CD8-positive, alpha-beta memory T cell (primary cell): Measurements from ENCODE around the gene MRO. TPM values are rescaled to one million over a fixed set of nuclear protein-coding genes. Genes with fewer than 3 reads are reported as not detected.
"Not testable (repeated sequence)": the region's sequence is repeated elsewhere in the genome, so short reads cannot be mapped to it uniquely, and the experiment has no call there.

Experiments
- CTCF ChIA-PET: fragments of 350-600 bp; sonication (Branson Sonifier 250); formaldehyde crosslinking; loops from one replicate; lab custom pipeline; 2021; ENCODE audit warnings: antibody characterized with exemption; lab: Charles Lee
- POLR2A ChIA-PET: fragments of 350-600 bp; sonication (Branson Sonifier 250); formaldehyde crosslinking; loops from one replicate; lab custom pipeline; 2021; ENCODE audit warnings: antibody characterized with exemption; lab: Charles Lee
- DNase-seq, 5 donors: peaks; one replicate each; pipeline versions ENCODE4 v3.0.0 to v3.0.0-alpha.2; 2020 to 2022; ENCODE audit warnings: mixed read lengths in 1 of 5
- H3K27ac ChIP-seq: one replicate; pipeline ENCODE4 v1.7.0; 2013; ENCODE audit warnings: low read depth, mild to moderate bottlenecking, low read length, moderate library complexity
- H3K27me3 ChIP-seq: 2 replicates; pipeline ENCODE4 v1.7.0; 2013; ENCODE audit warnings: low read length, mild to moderate bottlenecking; ENCODE audit not compliant: insufficient read depth, poor library complexity, severe bottlenecking
- H3K36me3 ChIP-seq: 2 replicates; pipeline ENCODE4 v1.7.0; 2013; ENCODE audit warnings: mild to moderate bottlenecking, low read length, moderate library complexity; ENCODE audit not compliant: insufficient read depth
- H3K4me1 ChIP-seq: 2 replicates; pipeline ENCODE4 v1.7.0; 2013; ENCODE audit warnings: mild to moderate bottlenecking, low read length, moderate library complexity; ENCODE audit not compliant: insufficient read depth
- H3K4me3 ChIP-seq: 2 replicates; pipeline ENCODE4 v1.7.0; 2013; ENCODE audit warnings: mild to moderate bottlenecking, low read length
- H3K9me3 ChIP-seq: 2 replicates; pipeline ENCODE4 v1.7.0; 2013; ENCODE audit warnings: mild to moderate bottlenecking, low read length
- H3K27ac Mint-ChIP-seq, 8 donors: one replicate each; pipeline ENCODE4 v1.8.0; 2020 to 2021; ENCODE audit warnings: mixed read lengths in 8 of 8, mild to moderate bottlenecking in 6 of 8, inconsistent platforms in 3 of 8, moderate library complexity in 3 of 8
- H3K27me3 Mint-ChIP-seq, 2 donors: one replicate each; pipeline ENCODE4 v1.8.0; 2020 to 2021; ENCODE audit warnings: mixed read lengths in 2 of 2, mild to moderate bottlenecking in 1 of 2, moderate library complexity in 1 of 2
- H3K36me3 Mint-ChIP-seq, 3 donors: one replicate each; pipeline ENCODE4 v1.8.0; 2020 to 2021; ENCODE audit warnings: mixed read lengths in 3 of 3, inconsistent platforms in 1 of 3, mild to moderate bottlenecking in 1 of 3
- H3K4me1 Mint-ChIP-seq, 3 donors: one replicate each; pipeline ENCODE4 v1.8.0; 2020 to 2021; ENCODE audit warnings: mixed read lengths in 3 of 3, inconsistent platforms in 1 of 3, mild to moderate bottlenecking in 1 of 3
- H3K4me3 Mint-ChIP-seq, 7 donors: one replicate each; pipeline ENCODE4 v1.8.0; 2020 to 2021; ENCODE audit warnings: mixed read lengths in 7 of 7, mild to moderate bottlenecking in 6 of 7, moderate library complexity in 4 of 7, inconsistent platforms in 2 of 7
- H3K9me3 Mint-ChIP-seq, 5 donors: one replicate each; pipeline ENCODE4 v1.8.0; 2020 to 2022; ENCODE audit warnings: mixed read lengths in 5 of 5, mild to moderate bottlenecking in 3 of 5, moderate library complexity in 2 of 5, inconsistent platforms in 1 of 5
- polyA plus RNA-seq: library from polyadenylated mRNA; unstranded; fragments of 300-500 nt; fragmentation: Illumina TruSeq; gene quantifications from one replicate; pipeline ENCODE4 v1.2.3, GENCODE V29; 2021
- total RNA-seq, 2 experiments: library from RNA; stranded (reverse); gene quantifications; one replicate each; pipeline ENCODE4 v1.2.3, GENCODE V29; 2021

The MRO gene
- total and polyA plus RNA-seq, 3 experiments from 2014 or later = 0.18 TPM; not detected in 2

- Mint-ChIP-seq H3K9me3 (peaks cover 0 to 3% (median 0%) of the 10 kb centered on the region in 5 donors), H3K36me3 (no peaks in the 10 kb centered on the region), H3K27ac (no peak overlapping the region), H3K27me3 (peaks cover 10 to 11% of the 10 kb centered on the region in 2 donors), H3K4me1 (no peaks in the 10 kb centered on the region), H3K4me3 (no peak overlapping the region)
- H3K4me1 ChIP-seq = no peaks in the 10 kb centered on the region
- H3K27ac ChIP-seq = no peak overlapping the region
- ChIA-PET CTCF (no interaction called here), POLR2A (no interaction called here)
- H3K27me3 ChIP-seq = no peaks in the 10 kb centered on the region
- no peaks in the 10 kb centered on the region for H3K36me3 ChIP-seq
- no peak for DNase-seq
- H3K4me3 ChIP-seq = no peak overlapping the region
- no peaks in the 10 kb centered on the region for H3K9me3 ChIP-seq
Measured at GRCh38 chr18:50786864-50787263, 33.0 kb downstream of the MRO start.

GRCh38 chr18:50783553-50783952, 36.3 kb downstream of the MRO start:
- Mint-ChIP-seq H3K27me3 (peaks cover 7 to 11% of the 10 kb centered on the region in 2 donors), H3K9me3 (peaks cover 0 to 3% (median 0%) of the 10 kb centered on the region in 5 donors), H3K36me3 (no peaks in the 10 kb centered on the region), H3K4me3 (no peak overlapping the region), H3K27ac (no peak overlapping the region), H3K4me1 (no peaks in the 10 kb centered on the region)
- Histone ChIP-seq H3K4me1 (no peaks in the 10 kb centered on the region), H3K9me3 (no peaks in the 10 kb centered on the region), H3K27me3 (no peaks in the 10 kb centered on the region), H3K27ac (no peak overlapping the region), H3K4me3 (no peak overlapping the region), H3K36me3 (no peaks in the 10 kb centered on the region)
- CTCF ChIA-PET = no interaction called here
- POLR2A ChIA-PET = no interaction called here
- DNase-seq = no peak

- H3K4me3 Mint-ChIP-seq, H3K4me1 ChIP-seq, H3K27ac Mint-ChIP-seq, H3K9me3 ChIP-seq, CTCF ChIA-PET, H3K27ac ChIP-seq, POLR2A ChIA-PET, H3K36me3 ChIP-seq, H3K4me1 Mint-ChIP-seq, H3K27me3 ChIP-seq, H3K36me3 Mint-ChIP-seq, H3K9me3 Mint-ChIP-seq, H3K4me3 ChIP-seq, DNase-seq: not testable (repeated sequence)
- H3K27me3 Mint-ChIP-seq = peaks cover 8 to 11% of the 10 kb centered on the region in 2 donors
Measured at GRCh38 chr18:50779021-50779420, 40.8 kb downstream of the MRO start.

GRCh38 chr18:50776383-50776782, 43.4 kb downstream of the MRO start:
- no peak overlapping the region for H3K4me3 ChIP-seq
- H3K4me1 Mint-ChIP-seq = no peaks in the 10 kb centered on the region
- no peak overlapping the region for H3K27ac ChIP-seq
- DNase-seq = no peak
- no peaks in the 10 kb centered on the region for H3K36me3 ChIP-seq
- H3K36me3 Mint-ChIP-seq = peaks cover 0 to 3% (median 0%) of the 10 kb centered on the region in 3 donors
- ChIA-PET POLR2A (no interaction called here), CTCF (no interaction called here)
- no peak overlapping the region for H3K27ac Mint-ChIP-seq
- H3K9me3 Mint-ChIP-seq = peaks cover 0 to 2% (median 0%) of the 10 kb centered on the region in 5 donors
- no peaks in the 10 kb centered on the region for H3K9me3 ChIP-seq
- peaks cover 5 to 19% of the 10 kb centered on the region in 2 donors for H3K27me3 Mint-ChIP-seq
- H3K4me3 Mint-ChIP-seq = no peak overlapping the region
- no peaks in the 10 kb centered on the region for H3K27me3 ChIP-seq
- H3K4me1 ChIP-seq = no peaks in the 10 kb centered on the region

GRCh38 chr18:50775726-50776125, 44.1 kb downstream of the MRO start:
- Histone ChIP-seq H3K4me1 (no peaks in the 10 kb centered on the region), H3K4me3 (no peak overlapping the region), H3K9me3 (no peaks in the 10 kb centered on the region), H3K27ac (no peak overlapping the region), H3K27me3 (no peaks in the 10 kb centered on the region), H3K36me3 (no peaks in the 10 kb centered on the region)
- DNase-seq = no peak
- CTCF ChIA-PET = no interaction called here
- Mint-ChIP-seq H3K36me3 (peaks cover 0 to 3% (median 0%) of the 10 kb centered on the region in 3 donors), H3K9me3 (peaks cover 0 to 3% (median 0%) of the 10 kb centered on the region in 5 donors), H3K4me1 (no peaks in the 10 kb centered on the region), H3K4me3 (no peak overlapping the region), H3K27me3 (peaks cover 5 to 15% of the 10 kb centered on the region in 2 donors), H3K27ac (no peak overlapping the region)
- POLR2A ChIA-PET = no interaction called here

GRCh38 chr18:50775207-50775606, 44.6 kb downstream of the MRO start:
- DNase-seq = no peak
- no peak overlapping the region for H3K27ac Mint-ChIP-seq
- Histone ChIP-seq H3K27me3 (no peaks in the 10 kb centered on the region), H3K27ac (no peak overlapping the region), H3K36me3 (no peaks in the 10 kb centered on the region), H3K9me3 (no peaks in the 10 kb centered on the region), H3K4me1 (no peaks in the 10 kb centered on the region), H3K4me3 (no peak overlapping the region)
- H3K36me3 Mint-ChIP-seq = peaks cover 0 to 5% (median 0%) of the 10 kb centered on the region in 3 donors
- peaks cover 6 to 20% of the 10 kb centered on the region in 2 donors for H3K27me3 Mint-ChIP-seq
- peaks cover under 1 to 7% (median 4%) of the 10 kb centered on the region in 5 donors for H3K9me3 Mint-ChIP-seq
- H3K4me3 Mint-ChIP-seq = no peak overlapping the region
- ChIA-PET POLR2A (no interaction called here), CTCF (no interaction called here)
- H3K4me1 Mint-ChIP-seq = no peaks in the 10 kb centered on the region

- Histone ChIP-seq H3K27me3 (no peaks in the 10 kb centered on the region), H3K36me3 (no peaks in the 10 kb centered on the region), H3K4me3 (no peak overlapping the region), H3K27ac (no peak overlapping the region), H3K9me3 (no peaks in the 10 kb centered on the region), H3K4me1 (no peaks in the 10 kb centered on the region)
- no peak overlapping the region for H3K27ac Mint-ChIP-seq
- POLR2A ChIA-PET = no interaction called here
- H3K36me3 Mint-ChIP-seq = peaks cover 0 to 14% (median 2%) of the 10 kb centered on the region in 3 donors
- H3K9me3 Mint-ChIP-seq = peaks cover 19 to 48% (median 39%) of the 10 kb centered on the region in 5 donors
- DNase-seq = no peak
- no peaks in the 10 kb centered on the region for H3K4me1 Mint-ChIP-seq
- peaks cover 12 to 49% of the 10 kb centered on the region in 2 donors for H3K27me3 Mint-ChIP-seq
- no peak overlapping the region for H3K4me3 Mint-ChIP-seq
- CTCF ChIA-PET = no interaction called here
Measured at GRCh38 chr18:50769463-50769862, 50.4 kb downstream of the MRO start.

GRCh38 chr18:50757358-50757757, 62.5 kb downstream of the MRO start:
- no peaks in the 10 kb centered on the region for H3K27me3 ChIP-seq
- Mint-ChIP-seq H3K4me3 (no peak overlapping the region), H3K36me3 (no peaks in the 10 kb centered on the region), H3K4me1 (no peaks in the 10 kb centered on the region), H3K27ac (no peak overlapping the region), H3K27me3 (peaks cover 7 to 15% of the 10 kb centered on the region in 2 donors), H3K9me3 (no peaks in the 10 kb centered on the region)
- H3K36me3 ChIP-seq = no peaks in the 10 kb centered on the region
- H3K27ac ChIP-seq = no peak overlapping the region
- H3K4me1 ChIP-seq = no peaks in the 10 kb centered on the region
- no peak overlapping the region for H3K4me3 ChIP-seq
- H3K9me3 ChIP-seq = no peaks in the 10 kb centered on the region
- no peak for DNase-seq
- ChIA-PET CTCF (no interaction called here), POLR2A (no interaction called here)

GRCh38 chr18:50754297-50754696, 65.5 kb downstream of the MRO start:
- CTCF ChIA-PET = no interaction called here
- no peaks in the 10 kb centered on the region for H3K9me3 ChIP-seq
- no peaks in the 10 kb centered on the region for H3K36me3 ChIP-seq

More at GRCh38 chr18:50754297-50754696, 65.5 kb downstream of the MRO start:
- Mint-ChIP-seq H3K4me1 (no peaks in the 10 kb centered on the region), H3K36me3 (no peaks in the 10 kb centered on the region), H3K27ac (no peak overlapping the region), H3K27me3 (peaks cover 9 to 36% of the 10 kb centered on the region in 2 donors), H3K4me3 (no peak overlapping the region), H3K9me3 (no peaks in the 10 kb centered on the region)
- H3K4me3 ChIP-seq = no peak overlapping the region
- no peaks in the 10 kb centered on the region for H3K4me1 ChIP-seq
- POLR2A ChIA-PET = no interaction called here
- no peaks in the 10 kb centered on the region for H3K27me3 ChIP-seq
- no peak for DNase-seq
- H3K27ac ChIP-seq = no peak overlapping the region
